Kidney epithelial cell (primary cell): Measurements from ENCODE around the gene SLC9B2. TPM values are rescaled to one million over a fixed set of nuclear protein-coding genes. Genes with fewer than 3 reads are reported as not detected.
A peak's percentile ranks its signal among the peaks of the same experiment; 100 is the strongest.

ENCODE experiments used
- DNase-seq: peaks from one replicate; pipeline ENCODE4 v3.0.0-alpha.2; 2010; ENCODE audit warnings: low read depth
- H3K27me3 ChIP-seq: 2 replicates; pipeline ENCODE4 v1.6.0; 2011; ENCODE audit warnings: low read length; ENCODE audit not compliant: control insufficient read depth, insufficient read depth
- H3K36me3 ChIP-seq: 2 replicates; pipeline ENCODE4 v1.5.1; 2011; ENCODE audit warnings: low read length; ENCODE audit not compliant: control insufficient read depth, insufficient read depth
- H3K4me3 ChIP-seq: 2 replicates; pipeline ENCODE4 v1.5.1; 2011; ENCODE audit warnings: low read depth, mild to moderate bottlenecking, control low read depth, low read length
- total RNA-seq: library from RNA; depleted of rRNA; stranded (reverse); fragments of >200 nt; gene quantifications from 2 replicates; pipeline ENCODE4 v1.2.3, GENCODE V29; 2015
- TF ChIP-seq, protein P1 (sequence below): IDR thresholded peaks from 2 replicates; pipeline ENCODE4 v1.5.1; 2011; ENCODE audit warnings: mild to moderate bottlenecking, moderate library complexity, low read length, control low read depth, inconsistent platforms; ENCODE audit not compliant: insufficient read depth, poor library complexity, severe bottlenecking

The SLC9B2 gene
- total RNA-seq, 1 donor from 2014 or later = 11.8 TPM

DNA sequence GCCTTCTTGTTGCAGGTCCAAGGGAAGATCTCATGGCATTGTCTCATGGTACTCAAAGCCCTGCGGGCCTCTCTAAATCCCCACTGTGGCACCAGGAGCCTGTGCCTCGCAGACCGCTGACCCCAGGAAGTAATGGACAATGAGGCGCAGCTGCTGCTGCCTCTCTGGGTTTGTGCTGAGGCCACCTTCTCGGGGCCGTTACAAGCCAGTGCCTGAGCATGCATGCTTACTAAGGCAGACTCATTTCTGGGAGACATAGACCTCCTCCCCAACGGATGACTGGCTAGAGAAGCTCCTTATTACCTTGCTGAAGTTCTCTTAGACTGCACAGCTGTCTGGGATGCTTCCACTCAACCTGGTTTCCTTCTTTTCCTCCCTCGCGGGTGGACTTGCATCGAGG, 21.8 kb upstream of the SLC9B2 start:
- H3K27me3 ChIP-seq = no peaks in the 10 kb centered on the region
- H3K4me3 ChIP-seq = peak overlapping the region; percentile 57
- TF ChIP-seq, protein P1, sequence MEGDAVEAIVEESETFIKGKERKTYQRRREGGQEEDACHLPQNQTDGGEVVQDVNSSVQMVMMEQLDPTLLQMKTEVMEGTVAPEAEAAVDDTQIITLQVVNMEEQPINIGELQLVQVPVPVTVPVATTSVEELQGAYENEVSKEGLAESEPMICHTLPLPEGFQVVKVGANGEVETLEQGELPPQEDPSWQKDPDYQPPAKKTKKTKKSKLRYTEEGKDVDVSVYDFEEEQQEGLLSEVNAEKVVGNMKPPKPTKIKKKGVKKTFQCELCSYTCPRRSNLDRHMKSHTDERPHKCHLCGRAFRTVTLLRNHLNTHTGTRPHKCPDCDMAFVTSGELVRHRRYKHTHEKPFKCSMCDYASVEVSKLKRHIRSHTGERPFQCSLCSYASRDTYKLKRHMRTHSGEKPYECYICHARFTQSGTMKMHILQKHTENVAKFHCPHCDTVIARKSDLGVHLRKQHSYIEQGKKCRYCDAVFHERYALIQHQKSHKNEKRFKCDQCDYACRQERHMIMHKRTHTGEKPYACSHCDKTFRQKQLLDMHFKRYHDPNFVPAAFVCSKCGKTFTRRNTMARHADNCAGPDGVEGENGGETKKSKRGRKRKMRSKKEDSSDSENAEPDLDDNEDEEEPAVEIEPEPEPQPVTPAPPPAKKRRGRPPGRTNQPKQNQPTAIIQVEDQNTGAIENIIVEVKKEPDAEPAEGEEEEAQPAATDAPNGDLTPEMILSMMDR = no peak
- no peaks in the 10 kb centered on the region for H3K36me3 ChIP-seq
- DNase-seq = no peak

- TF ChIP-seq, protein P1 = no peak
- DNase-seq = no peak
- Histone ChIP-seq H3K36me3 (no peaks in the 10 kb centered on the region), H3K27me3 (no peaks in the 10 kb centered on the region), H3K4me3 (no peak overlapping the region)
These were observed 20.6 kb upstream of the SLC9B2 start for GRCh38 chr4:103097112-103097511.

- Histone ChIP-seq H3K4me3 (no peak overlapping the region), H3K27me3 (no peaks in the 10 kb centered on the region), H3K36me3 (peaks cover 3% of the 10 kb centered on the region)
- no peak for DNase-seq
- TF ChIP-seq, protein P1 = no peak
These were observed 18.5 kb upstream of the SLC9B2 start for GRCh38 chr4:103095080-103095479.

DNA sequence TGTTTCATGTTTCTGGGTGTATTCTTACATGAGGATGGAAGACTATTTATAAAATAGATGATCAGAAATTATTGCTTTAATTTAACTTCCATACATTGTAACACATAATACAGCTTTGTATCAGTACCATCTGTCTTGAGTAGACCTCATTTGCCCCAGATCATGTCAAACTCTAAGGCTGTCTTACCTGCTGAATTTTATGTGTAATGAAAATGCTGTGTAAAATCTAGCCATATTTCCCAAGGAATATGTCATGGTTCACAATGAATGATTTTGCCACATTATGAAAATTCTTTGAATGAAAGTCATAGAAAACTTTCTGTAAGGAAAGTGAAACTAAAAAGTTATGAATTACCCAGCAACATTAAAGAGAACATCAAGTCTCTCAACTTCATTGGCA, 15.7 kb upstream of the SLC9B2 start:
- no peak for DNase-seq
- no peak overlapping the region for H3K4me3 ChIP-seq
- TF ChIP-seq, protein P1 = no peak

DNA sequence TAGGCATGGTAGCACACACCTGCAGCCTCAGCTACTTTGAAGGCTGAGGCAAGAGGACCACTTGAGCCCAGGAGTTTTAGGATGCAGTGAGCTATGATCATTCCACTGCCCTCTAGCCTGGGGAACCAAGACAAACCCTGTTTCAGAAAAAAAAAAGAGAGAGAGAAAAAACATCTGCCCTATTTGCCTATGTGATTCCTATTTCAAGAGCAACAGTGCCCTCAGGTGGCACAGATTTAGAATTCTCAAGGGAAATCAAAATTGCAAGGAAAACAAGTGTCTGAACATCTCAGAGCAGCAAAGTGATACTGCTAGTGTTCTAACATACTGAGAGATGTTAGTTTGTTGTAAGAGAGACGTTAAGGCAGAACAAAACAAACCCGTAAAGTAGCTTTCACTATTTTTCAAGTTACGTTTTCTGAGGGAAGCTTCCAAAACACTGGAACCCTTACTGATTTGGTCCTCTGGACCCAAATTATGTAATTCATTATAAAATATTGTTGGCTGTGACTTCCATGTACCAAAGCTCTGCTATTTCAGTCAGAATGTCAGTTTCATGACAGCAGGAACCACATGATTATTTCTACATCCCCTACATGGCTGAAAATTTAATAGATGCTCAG, 15.2 kb upstream of the SLC9B2 start:
- Histone ChIP-seq H3K4me3 (no peak overlapping the region), H3K27me3 (no peaks in the 10 kb centered on the region), H3K36me3 (peaks cover 3% of the 10 kb centered on the region)
- TF ChIP-seq, protein P1 = peak; percentile 58
- peak; percentile 34 for DNase-seq

More for the DNA sequence above, 15.7 kb upstream of the SLC9B2 start:
- Histone ChIP-seq H3K36me3 (peaks cover 3% of the 10 kb centered on the region), H3K27me3 (no peaks in the 10 kb centered on the region)

DNA sequence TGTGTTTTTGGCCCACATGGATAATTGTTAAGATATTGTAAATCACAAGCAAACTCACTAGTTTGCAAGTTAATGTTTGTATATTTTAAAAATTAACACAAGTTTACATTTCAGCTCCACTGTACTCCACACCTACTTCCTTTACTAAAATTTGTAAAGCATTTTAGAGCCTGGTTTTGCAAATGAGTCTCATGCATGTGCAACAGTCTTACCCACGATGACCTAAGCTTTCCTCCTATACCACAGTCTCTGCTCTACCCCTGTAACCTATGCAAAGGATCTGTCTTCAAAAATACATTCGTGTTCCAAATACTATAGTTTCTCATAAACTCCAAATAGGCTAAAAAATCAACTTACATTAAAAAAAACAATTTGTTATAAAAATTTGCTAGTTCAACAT, 12.9 kb upstream of the SLC9B2 start:
- Histone ChIP-seq H3K4me3 (no peak overlapping the region), H3K27me3 (no peaks in the 10 kb centered on the region), H3K36me3 (peaks cover 4% of the 10 kb centered on the region)
- TF ChIP-seq, protein P1 = no peak
- DNase-seq = no peak
